ENCODE measurements around the gene PRR20G.
A peak's percentile ranks its signal among the peaks of the same experiment; 100 is the strongest.

PRR20G gene

GRCh38 chr3:127263586-127264231 is 24.1 kb downstream of the PRR20G start:
- DNase-seq (ENCODE audit: low spot score): peak; percentile 18

GRCh38 chr3:127263037-127263436 is 24.8 kb downstream of the PRR20G start:
- no peak for DNase-seq (ENCODE audit: low spot score)

- no peak for DNase-seq (ENCODE audit: low spot score)
These were observed 25.3 kb downstream of the PRR20G start for GRCh38 chr3:127262533-127262932.

GRCh38 chr3:127261925-127262324 is 25.9 kb downstream of the PRR20G start:
- no peak for DNase-seq (ENCODE audit: low spot score)

- peak; percentile 8 for DNase-seq (ENCODE audit: low spot score)
These were observed 26.9 kb downstream of the PRR20G start for GRCh38 chr3:127260826-127261555.

GRCh38 chr3:127260416-127260815 is 27.4 kb downstream of the PRR20G start:
- DNase-seq (ENCODE audit: low spot score): no peak

- DNase-seq (ENCODE audit: low spot score): no peak
These were observed 28.0 kb downstream of the PRR20G start for GRCh38 chr3:127259882-127260281.

GRCh38 chr3:127258733-127259132 is 29.1 kb downstream of the PRR20G start:
- no peak for DNase-seq (ENCODE audit: low spot score)

- DNase-seq (ENCODE audit: low spot score): no peak
These were observed 30.5 kb downstream of the PRR20G start for GRCh38 chr3:127257351-127257750.

GRCh38 chr3:127256733-127257271 is 31.0 kb downstream of the PRR20G start:
- DNase-seq (ENCODE audit: low spot score): no peak

GRCh38 chr3:127256138-127256537 is 31.7 kb downstream of the PRR20G start:
- no peak for DNase-seq (ENCODE audit: low spot score)

GRCh38 chr3:127255516-127255915 is 32.3 kb downstream of the PRR20G start:
- no peak for DNase-seq (ENCODE audit: low spot score)

GRCh38 chr3:127254730-127255129 is 33.1 kb downstream of the PRR20G start:
- peak; percentile 2 for DNase-seq (ENCODE audit: low spot score)

- no peak for DNase-seq (ENCODE audit: low spot score)
These were observed 33.7 kb downstream of the PRR20G start for GRCh38 chr3:127254033-127254644.

- DNase-seq (ENCODE audit: low spot score): no peak
These were observed 34.4 kb downstream of the PRR20G start for GRCh38 chr3:127253491-127253890.

GRCh38 chr3:127252446-127252845 is 35.4 kb downstream of the PRR20G start:
- no peak for DNase-seq (ENCODE audit: low spot score)

GRCh38 chr3:127250032-127250431 is 37.8 kb downstream of the PRR20G start:
- no peak for DNase-seq (ENCODE audit: low spot score)

- no peak for DNase-seq (ENCODE audit: low spot score)
These were observed 40.6 kb downstream of the PRR20G start for GRCh38 chr3:127247292-127247691.

GRCh38 chr3:127238602-127239001 is 49.2 kb downstream of the PRR20G start:
- no peak for DNase-seq (ENCODE audit: low spot score)

- DNase-seq (ENCODE audit: low spot score): no peak
These were observed 50.0 kb downstream of the PRR20G start for GRCh38 chr3:127237835-127238234.

GRCh38 chr3:127235706-127236105 is 52.1 kb downstream of the PRR20G start:
- no peak for DNase-seq (ENCODE audit: low spot score)

- no peak for DNase-seq (ENCODE audit: low spot score)
These were observed 53.1 kb downstream of the PRR20G start for GRCh38 chr3:127234778-127235177.
